HepG2 (cell line): ENCODE data around the gene C2orf76.

ENCODE experiments used
- BRD4 ChIP-seq: sonication (generic); formaldehyde crosslinking; IDR thresholded peaks from 2 replicates; pipeline ENCODE4 v1.4.0; 2020; ENCODE audit warnings: missing genetic modification reagents
- CTCF ChIP-seq: sonication (generic); formaldehyde crosslinking; IDR thresholded peaks from 2 replicates; pipeline ENCODE4 v1.5.0; 2020; ENCODE audit warnings: mild to moderate bottlenecking, missing genetic modification reagents, moderate library complexity
- DPF2 ChIP-seq: sonication (generic); formaldehyde crosslinking; IDR thresholded peaks from 2 replicates; pipeline ENCODE4 v1.4.0; 2020; ENCODE audit warnings: mild to moderate bottlenecking, low read depth, missing genetic modification reagents, borderline replicate concordance
- ETS1 ChIP-seq: sonication (generic); formaldehyde crosslinking; IDR thresholded peaks from 2 replicates; pipeline ENCODE4 v1.4.0; 2020; ENCODE audit warnings: missing genetic modification reagents
- POLR2A ChIP-seq, 2 experiments: IDR thresholded peaks; 2 replicates each; pipeline ENCODE4 v1.6.1; 2011; ENCODE audit warnings: low read depth in 2 of 2, low read length in 2 of 2, mild to moderate bottlenecking in 1 of 2, moderate library complexity in 1 of 2; ENCODE audit not compliant: insufficient read depth in 1 of 2
- PTBP1 ChIP-seq: fragments of 200-400 bp; formaldehyde crosslinking; IDR thresholded peaks from 2 replicates; pipeline ENCODE4 v1.6.1; 2018; ENCODE audit warnings: low read length, low read depth; ENCODE audit not compliant: poor library complexity, severe bottlenecking
- RFX5 ChIP-seq: IDR thresholded peaks from 2 replicates; pipeline ENCODE4 v1.6.1; 2011; ENCODE audit warnings: low read depth, low read length, improper control_type of control experiment
- ZBTB8A ChIP-seq: sonication (generic); formaldehyde crosslinking; IDR thresholded peaks from 2 replicates; pipeline ENCODE4 v1.4.0; 2020; ENCODE audit warnings: mild to moderate bottlenecking, low read depth, missing genetic modification reagents, borderline replicate concordance
- ZNF556 ChIP-seq: sonication (generic); formaldehyde crosslinking; IDR thresholded peaks from 2 replicates; pipeline ENCODE4 v1.4.0; 2020; ENCODE audit warnings: mild to moderate bottlenecking, missing genetic modification reagents, borderline replicate concordance
- ZNF761 ChIP-seq: sonication (generic); formaldehyde crosslinking; conservative IDR thresholded peaks from 2 replicates; pipeline ENCODE4 v1.4.0; 2020; ENCODE audit warnings: mild to moderate bottlenecking, missing genetic modification reagents

GRCh38 chr2:119253114-119253702 lies 113.4 kb downstream of the C2orf76 start:
- TF ChIP-seq BRD4 (CRISPR knock-in tag): no peak
- no peak for TF ChIP-seq DPF2 (CRISPR knock-in tag)
- no peak for TF ChIP-seq PTBP1
- no peak for TF ChIP-seq POLR2A (IDR thresholded peaks at IDR 0.05; ENCODE audit: insufficient read depth in 1 of 2, low read depth in 2 of 2, low read length in 2 of 2)
- TF ChIP-seq ZBTB8A (CRISPR knock-in tag): no peak
- TF ChIP-seq RFX5: no peak
- no peak for TF ChIP-seq CTCF (CRISPR knock-in tag)
- TF ChIP-seq ZNF761 (CRISPR knock-in tag): no peak
- no peak for TF ChIP-seq ETS1 (CRISPR knock-in tag)
- TF ChIP-seq ZNF556 (CRISPR knock-in tag): no peak
